Measurements from ENCODE around the gene GLI2.

Gene GLI2

GRCh38 chr2:120743657-120744056 is 8.0 kb downstream of the GLI2 start:
- TF ChIP-seq FOXP2 (optimal IDR thresholded peaks at IDR 0.05; ENCODE audit: control extremely low read depth, extremely low read length, insufficient read depth) (no peak), EZH2 (IDR thresholded peaks at IDR 0.05) (no peak), POLR2AphosphoS5 (IDR thresholded peaks at IDR 0.05; ENCODE audit: borderline replicate concordance, low read depth, low read length) (no peak)
- Histone ChIP-seq H3K9me3 (ENCODE audit: low read depth, low read length) (no peaks in the 10 kb centered on the region), H3K36me3 (ENCODE audit: insufficient read depth, low read length) (no peaks in the 10 kb centered on the region), H3K9ac (ENCODE audit: insufficient read length) (no peak overlapping the region), H3K4me3 (no peak overlapping the region), H3K27ac (no peak overlapping the region)
- DNase-seq (ENCODE audit: low read depth, low spot score): no peak

DNA sequence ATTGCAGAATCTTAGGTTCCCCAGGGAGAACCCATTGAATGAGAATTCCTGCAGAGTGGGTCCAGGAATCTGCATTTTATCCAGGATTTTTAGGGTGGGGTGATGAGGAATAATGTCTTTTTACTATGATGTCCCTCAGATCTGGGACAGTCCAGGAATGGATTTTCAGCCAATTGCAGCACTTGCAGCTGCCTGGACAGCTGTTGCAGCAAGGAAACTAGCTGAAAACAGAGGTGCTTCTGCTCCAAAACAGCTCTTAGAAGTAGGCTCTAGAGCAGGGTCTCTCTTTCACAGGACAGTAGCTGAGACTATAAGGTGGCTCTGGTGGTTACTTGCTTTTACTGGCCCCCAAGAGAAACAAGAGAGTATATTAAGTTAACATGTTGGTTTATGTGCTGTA is 9.1 kb downstream of the GLI2 start:
- Histone ChIP-seq H3K4me3 (no peak overlapping the region), H3K9ac (ENCODE audit: insufficient read length) (no peak overlapping the region), H3K9me3 (ENCODE audit: low read depth, low read length) (no peaks in the 10 kb centered on the region), H3K27ac (no peak overlapping the region), H3K36me3 (ENCODE audit: insufficient read depth, low read length) (no peaks in the 10 kb centered on the region)
- TF ChIP-seq FOXP2 (optimal IDR thresholded peaks at IDR 0.05; ENCODE audit: control extremely low read depth, extremely low read length, insufficient read depth) (no peak), EZH2 (IDR thresholded peaks at IDR 0.05) (no peak), POLR2AphosphoS5 (IDR thresholded peaks at IDR 0.05; ENCODE audit: borderline replicate concordance, low read depth, low read length) (no peak)
- no peak for DNase-seq (ENCODE audit: low read depth, low spot score)

GRCh38 chr2:120745420-120746111 is 9.9 kb downstream of the GLI2 start:
- Histone ChIP-seq H3K9ac (ENCODE audit: insufficient read length) (no peak overlapping the region), H3K9me3 (ENCODE audit: low read depth, low read length) (no peaks in the 10 kb centered on the region), H3K27ac (no peak overlapping the region), H3K36me3 (ENCODE audit: insufficient read depth, low read length) (no peaks in the 10 kb centered on the region), H3K4me3 (no peak overlapping the region)
- TF ChIP-seq FOXP2 (optimal IDR thresholded peaks at IDR 0.05; ENCODE audit: control extremely low read depth, extremely low read length, insufficient read depth) (no peak), POLR2AphosphoS5 (IDR thresholded peaks at IDR 0.05; ENCODE audit: borderline replicate concordance, low read depth, low read length) (no peak), EZH2 (IDR thresholded peaks at IDR 0.05) (no peak)
- no peak for DNase-seq (ENCODE audit: low read depth, low spot score)

DNA sequence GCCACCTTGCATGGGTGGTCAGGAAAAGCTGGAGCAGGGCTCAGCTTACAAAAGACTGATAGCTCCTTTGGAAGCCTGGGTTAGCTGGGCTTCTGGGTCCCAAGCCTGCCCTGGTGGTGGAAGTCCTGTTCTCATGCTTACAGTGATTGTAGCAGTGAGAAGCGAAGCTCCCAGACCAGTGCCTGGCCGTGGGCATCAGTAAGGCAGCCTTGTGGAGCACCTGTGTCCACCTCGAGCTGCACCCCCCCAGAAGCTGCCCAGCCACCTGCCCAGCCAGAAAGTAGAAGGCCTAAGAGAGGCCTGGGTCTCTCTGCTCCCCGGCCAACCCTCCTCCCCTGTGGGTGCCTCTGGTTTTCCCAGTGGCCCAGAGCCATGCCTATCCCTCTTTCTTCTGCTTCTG is 10.5 kb downstream of the GLI2 start:
- Histone ChIP-seq H3K4me3 (no peak overlapping the region), H3K36me3 (ENCODE audit: insufficient read depth, low read length) (no peaks in the 10 kb centered on the region), H3K9me3 (ENCODE audit: low read depth, low read length) (no peaks in the 10 kb centered on the region), H3K9ac (ENCODE audit: insufficient read length) (no peak overlapping the region), H3K27ac (no peak overlapping the region)
- DNase-seq (ENCODE audit: low read depth, low spot score): no peak
- TF ChIP-seq POLR2AphosphoS5 (IDR thresholded peaks at IDR 0.05; ENCODE audit: borderline replicate concordance, low read depth, low read length) (no peak), FOXP2 (optimal IDR thresholded peaks at IDR 0.05; ENCODE audit: control extremely low read depth, extremely low read length, insufficient read depth) (no peak), EZH2 (IDR thresholded peaks at IDR 0.05) (no peak)

DNA sequence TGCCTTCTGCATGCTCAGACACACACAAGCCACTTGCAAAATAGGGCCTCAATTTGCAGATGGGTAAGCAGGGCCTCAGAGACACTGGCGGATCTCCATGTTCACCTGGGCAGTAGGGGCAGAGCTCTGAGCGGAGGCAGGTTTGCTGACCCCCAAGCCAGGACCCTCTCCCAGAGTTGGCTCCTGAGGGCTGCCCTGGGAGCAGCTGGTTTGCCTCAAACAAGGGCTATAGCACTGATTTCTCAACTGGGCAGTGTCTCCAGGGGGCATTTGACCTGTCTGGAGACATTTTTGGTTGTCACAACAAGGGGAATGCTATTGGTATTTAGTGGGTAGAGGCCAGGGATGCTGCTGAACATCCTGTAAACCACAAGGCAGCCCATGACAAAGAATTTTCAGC is 11.6 kb downstream of the GLI2 start:
- no peaks in the 10 kb centered on the region for H3K36me3 ChIP-seq (ENCODE audit: insufficient read depth, low read length)
- no peak for DNase-seq (ENCODE audit: low read depth, low spot score)
- H3K9ac ChIP-seq (ENCODE audit: insufficient read length): no peak overlapping the region
- H3K27ac ChIP-seq: no peak overlapping the region
- no peaks in the 10 kb centered on the region for H3K9me3 ChIP-seq (ENCODE audit: low read depth, low read length)
- TF ChIP-seq EZH2 (IDR thresholded peaks at IDR 0.05): no peak
- no peak for TF ChIP-seq FOXP2 (optimal IDR thresholded peaks at IDR 0.05; ENCODE audit: control extremely low read depth, extremely low read length, insufficient read depth)
- no peak overlapping the region for H3K4me3 ChIP-seq

DNA sequence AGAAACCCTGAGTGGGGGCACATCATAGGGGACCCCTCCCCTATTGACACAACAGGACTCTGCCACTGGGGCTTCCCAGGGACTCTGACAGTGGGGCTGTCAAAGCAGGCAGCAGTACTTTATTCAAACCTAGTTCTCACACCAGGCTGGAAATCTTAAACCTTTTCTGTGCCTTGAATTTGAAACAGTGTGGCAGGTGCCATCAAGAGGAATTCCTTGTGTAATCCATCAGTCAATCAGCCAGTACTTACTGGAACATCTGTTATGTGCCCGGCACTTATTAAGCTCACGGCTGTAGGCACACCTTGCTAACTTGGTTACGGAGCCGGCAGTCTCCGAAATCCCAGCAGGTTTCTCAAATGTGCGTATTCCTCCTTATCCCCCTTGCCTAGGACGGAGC is 12.0 kb downstream of the GLI2 start:
- DNase-seq (ENCODE audit: low read depth, low spot score): no peak
- Histone ChIP-seq H3K36me3 (ENCODE audit: insufficient read depth, low read length) (no peaks in the 10 kb centered on the region), H3K27ac (no peak overlapping the region), H3K4me3 (no peak overlapping the region), H3K9ac (ENCODE audit: insufficient read length) (no peak overlapping the region), H3K9me3 (ENCODE audit: low read depth, low read length) (no peaks in the 10 kb centered on the region)
- TF ChIP-seq FOXP2 (optimal IDR thresholded peaks at IDR 0.05; ENCODE audit: control extremely low read depth, extremely low read length, insufficient read depth): no peak
- no peak for TF ChIP-seq EZH2 (IDR thresholded peaks at IDR 0.05)
- no peak for TF ChIP-seq POLR2AphosphoS5 (IDR thresholded peaks at IDR 0.05; ENCODE audit: borderline replicate concordance, low read depth, low read length)

GRCh38 chr2:120748310-120748709 is 12.6 kb downstream of the GLI2 start:
- no peaks in the 10 kb centered on the region for H3K9me3 ChIP-seq (ENCODE audit: low read depth, low read length)
- no peaks in the 10 kb centered on the region for H3K36me3 ChIP-seq (ENCODE audit: insufficient read depth, low read length)
- no peak overlapping the region for H3K4me3 ChIP-seq
- DNase-seq (ENCODE audit: low read depth, low spot score): no peak
- no peak overlapping the region for H3K27ac ChIP-seq
- no peak for TF ChIP-seq FOXP2 (optimal IDR thresholded peaks at IDR 0.05; ENCODE audit: control extremely low read depth, extremely low read length, insufficient read depth)
- no peak for TF ChIP-seq POLR2AphosphoS5 (IDR thresholded peaks at IDR 0.05; ENCODE audit: borderline replicate concordance, low read depth, low read length)
- TF ChIP-seq EZH2 (IDR thresholded peaks at IDR 0.05): no peak
- H3K9ac ChIP-seq (ENCODE audit: insufficient read length): no peak overlapping the region

DNA sequence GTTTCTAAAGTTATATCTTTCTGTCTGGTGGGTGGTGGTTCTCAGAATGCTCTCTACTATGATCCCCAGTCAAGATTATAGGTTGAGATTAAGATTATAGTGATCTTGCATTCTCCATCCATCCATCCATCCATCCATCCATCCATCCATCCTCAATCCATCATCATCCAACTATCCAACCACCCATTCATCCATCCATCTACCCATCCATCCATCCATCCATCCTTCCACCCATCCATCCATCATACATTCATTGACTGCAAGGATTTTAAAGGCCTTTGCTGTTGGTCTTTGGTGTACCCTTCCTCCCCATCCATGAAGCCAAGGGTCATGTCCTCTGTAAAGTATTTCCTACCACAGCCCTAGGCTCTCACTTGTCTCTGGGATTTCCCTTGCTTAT is 13.1 kb downstream of the GLI2 start:
- Histone ChIP-seq H3K9ac (ENCODE audit: insufficient read length) (no peak overlapping the region), H3K27ac (no peak overlapping the region), H3K4me3 (no peak overlapping the region), H3K36me3 (ENCODE audit: insufficient read depth, low read length) (no peaks in the 10 kb centered on the region), H3K9me3 (ENCODE audit: low read depth, low read length) (no peaks in the 10 kb centered on the region)
- TF ChIP-seq POLR2AphosphoS5 (IDR thresholded peaks at IDR 0.05; ENCODE audit: borderline replicate concordance, low read depth, low read length): no peak
- no peak for TF ChIP-seq FOXP2 (optimal IDR thresholded peaks at IDR 0.05; ENCODE audit: control extremely low read depth, extremely low read length, insufficient read depth)
- no peak for TF ChIP-seq EZH2 (IDR thresholded peaks at IDR 0.05)
- DNase-seq (ENCODE audit: low read depth, low spot score): no peak
